ENCODE measurements around the gene SCUBE1. TPM values are rescaled to one million over a fixed set of nuclear protein-coding genes. Genes with fewer than 3 reads are reported as not detected.

SCUBE1 gene
- polyA plus RNA-seq, 1 of the 3 experiments (the other 2 are of a cell fraction) = 0.56 TPM

GRCh38 chr22:43227239-43227630, 115.9 kb downstream of the SCUBE1 start:
- no peaks in the 10 kb centered on the region for H3F3A ChIP-seq (replicated peaks; ENCODE audit: insufficient read depth)
- H3K27ac ChIP-seq (ENCODE audit: low read depth in 2 of 2, low read length in 1 of 2) = no peak overlapping the region
- no peaks in the 10 kb centered on the region for H3K9me2 ChIP-seq
- no peaks in the 10 kb centered on the region for H3K9me3 ChIP-seq
- ChIA-PET CTCF (no interaction called here), POLR2A (no interaction called here)
- no peaks in the 10 kb centered on the region for H3K27me3 ChIP-seq (ENCODE audit: insufficient read depth)
- TF ChIP-seq YY1 (IDR thresholded peaks at IDR 0.05; ENCODE audit: low read depth) (no peak), GABPA (IDR thresholded peaks at IDR 0.05; ENCODE audit: low read depth) (no peak), RFX5 (IDR thresholded peaks at IDR 0.05; ENCODE audit: low read length) (no peak), CHD2 (IDR thresholded peaks at IDR 0.05; ENCODE audit: low read length, partially characterized antibody) (no peak), GATA2 (CRISPR knock-in tag; IDR thresholded peaks at IDR 0.05) (no peak), FOSL2 (IDR thresholded peaks at IDR 0.05; ENCODE audit: borderline replicate concordance, low read depth) (no peak), ELF1 (IDR thresholded peaks at IDR 0.05) (no peak), FOXJ3 (CRISPR knock-in tag; IDR thresholded peaks at IDR 0.05) (no peak), MXI1 (IDR thresholded peaks at IDR 0.05; ENCODE audit: low read depth, low read length) (no peak), EP300 (IDR thresholded peaks at IDR 0.05; ENCODE audit: borderline replicate concordance in 1 of 2, low read depth in 1 of 2, low read length in 1 of 2) (no peak), JUND (IDR thresholded peaks at IDR 0.05) (no peak), CTCF (IDR thresholded peaks at IDR 0.05) (no peak), TCF12 (IDR thresholded peaks at IDR 0.05) (no peak), NRF1 (IDR thresholded peaks at IDR 0.05; ENCODE audit: low read depth, low read length) (no peak)
- TF ChIP-seq, protein P1, sequence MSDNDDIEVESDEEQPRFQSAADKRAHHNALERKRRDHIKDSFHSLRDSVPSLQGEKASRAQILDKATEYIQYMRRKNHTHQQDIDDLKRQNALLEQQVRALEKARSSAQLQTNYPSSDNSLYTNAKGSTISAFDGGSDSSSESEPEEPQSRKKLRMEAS (IDR thresholded peaks at IDR 0.05; ENCODE audit: low read depth) = no peak
- TF ChIP-seq, protein P2, sequence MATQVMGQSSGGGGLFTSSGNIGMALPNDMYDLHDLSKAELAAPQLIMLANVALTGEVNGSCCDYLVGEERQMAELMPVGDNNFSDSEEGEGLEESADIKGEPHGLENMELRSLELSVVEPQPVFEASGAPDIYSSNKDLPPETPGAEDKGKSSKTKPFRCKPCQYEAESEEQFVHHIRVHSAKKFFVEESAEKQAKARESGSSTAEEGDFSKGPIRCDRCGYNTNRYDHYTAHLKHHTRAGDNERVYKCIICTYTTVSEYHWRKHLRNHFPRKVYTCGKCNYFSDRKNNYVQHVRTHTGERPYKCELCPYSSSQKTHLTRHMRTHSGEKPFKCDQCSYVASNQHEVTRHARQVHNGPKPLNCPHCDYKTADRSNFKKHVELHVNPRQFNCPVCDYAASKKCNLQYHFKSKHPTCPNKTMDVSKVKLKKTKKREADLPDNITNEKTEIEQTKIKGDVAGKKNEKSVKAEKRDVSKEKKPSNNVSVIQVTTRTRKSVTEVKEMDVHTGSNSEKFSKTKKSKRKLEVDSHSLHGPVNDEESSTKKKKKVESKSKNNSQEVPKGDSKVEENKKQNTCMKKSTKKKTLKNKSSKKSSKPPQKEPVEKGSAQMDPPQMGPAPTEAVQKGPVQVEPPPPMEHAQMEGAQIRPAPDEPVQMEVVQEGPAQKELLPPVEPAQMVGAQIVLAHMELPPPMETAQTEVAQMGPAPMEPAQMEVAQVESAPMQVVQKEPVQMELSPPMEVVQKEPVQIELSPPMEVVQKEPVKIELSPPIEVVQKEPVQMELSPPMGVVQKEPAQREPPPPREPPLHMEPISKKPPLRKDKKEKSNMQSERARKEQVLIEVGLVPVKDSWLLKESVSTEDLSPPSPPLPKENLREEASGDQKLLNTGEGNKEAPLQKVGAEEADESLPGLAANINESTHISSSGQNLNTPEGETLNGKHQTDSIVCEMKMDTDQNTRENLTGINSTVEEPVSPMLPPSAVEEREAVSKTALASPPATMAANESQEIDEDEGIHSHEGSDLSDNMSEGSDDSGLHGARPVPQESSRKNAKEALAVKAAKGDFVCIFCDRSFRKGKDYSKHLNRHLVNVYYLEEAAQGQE (IDR thresholded peaks at IDR 0.05; ENCODE audit: low read depth, low read length) = no peak
- H3K4me1 ChIP-seq (ENCODE audit: control insufficient read depth in 1 of 2, insufficient read depth in 2 of 2, low read depth in 1 of 2, low read length in 1 of 2) = peaks cover 0 to 10% of the 10 kb centered on the region in 2 experiments; a peak in 1 of 4 replicates
- H4K20me1 ChIP-seq (ENCODE audit: insufficient read depth) = no peaks in the 10 kb centered on the region
- no peak overlapping the region for H3K4me3 ChIP-seq (ENCODE audit: low read depth in 2 of 2, low read length in 1 of 2)
- H2AFZ ChIP-seq (ENCODE audit: low read depth) = no peak overlapping the region
- no peak overlapping the region for H3K4me2 ChIP-seq
- no peak overlapping the region for H3K9ac ChIP-seq
- no peaks in the 10 kb centered on the region for H3K79me2 ChIP-seq (ENCODE audit: insufficient read depth)
- peak; percentile 27 for DNase-seq
- WGBS (ENCODE audit: low lambda C conversion rate) = 71% methylated on average over 11 of the region's 17 CpGs
- H3K36me3 ChIP-seq (replicated peaks in 1 of 2; ENCODE audit: control insufficient read depth in 1 of 2, insufficient read depth in 2 of 2, low read length in 1 of 2) = no peaks in the 10 kb centered on the region

Data from SK-N-SH (cell line).